HepG2 (cell line): Measurements from ENCODE around the gene ESR2. TPM values are rescaled to one million over a fixed set of nuclear protein-coding genes. Genes with fewer than 3 reads are reported as not detected.
A peak's percentile ranks its signal among the peaks of the same experiment; 100 is the strongest.

Experiments used
- ATAC-seq: fragments of 200-7000 bp; cut with Tn5 transposase; 3 replicates; pipeline ENCODE4 v1.9.1; 2020; ENCODE audit warnings: mild to moderate bottlenecking, moderate library complexity
- BruUV-seq: library from RNA; stranded (reverse); fragments of 400-500 nt; replicated peaks from 2 replicates; lab custom pipeline; 2021; lab: Mats Ljungman, UMichigan
- CTCF ChIA-PET: fragments of 300-600 bp; formaldehyde crosslinking; extraction: SDS; loops from one replicate; lab custom pipeline; 2021; ENCODE audit warnings: low total read pairs, inconsistent platforms, low intra/inter-chr PET ratio; lab: Yijun Ruan, JAX
- POLR2A ChIA-PET: fragments of 350-600 bp; sonication (Branson Sonifier 250); formaldehyde crosslinking; loops from one replicate; lab custom pipeline; 2020; ENCODE audit warnings: antibody characterized with exemption, inconsistent platforms; lab: Yijun Ruan, JAX
- DNase-seq: peaks from one replicate; pipeline ENCODE4 v3.0.0-alpha.2; 2015; ENCODE audit warnings: low spot score
- FAIRE-seq: peaks from 3 replicates; lab custom pipeline; 2011; peaks lifted over from hg19 to GRCh38; lab: Jason Lieb, UNC
- H2AFZ ChIP-seq: one replicate; pipeline ENCODE4 v1.6.1; 2011; ENCODE audit warnings: low read length, inconsistent platforms
- H3K27ac ChIP-seq: fragments of 300-600 bp; 3 replicates; pipeline ENCODE4 v1.8.0; 2011; ENCODE audit warnings: mixed run types, mild to moderate bottlenecking, mixed read lengths, low read length, inconsistent platforms; ENCODE audit not compliant: insufficient read depth; ENCODE audit errors: extremely low read length
- H3K27me3 ChIP-seq, 2 experiments: fragments of 200-600 bp in 1 of 2; 2 replicates in 1 of 2; 3 replicates in 1 of 2; pipeline versions ENCODE4 v1.6.0 to v1.8.0; 2011; ENCODE audit warnings: low read length in 2 of 2, mild to moderate bottlenecking in 2 of 2, moderate library complexity in 2 of 2, inconsistent platforms in 1 of 2; ENCODE audit not compliant: insufficient read depth in 2 of 2, control insufficient read depth in 1 of 2
- H3K36me3 ChIP-seq, 2 experiments: fragments of 200-600 bp in 1 of 2; replicated peaks in 1 of 2; 2 replicates in 1 of 2; 3 replicates in 1 of 2; pipeline versions ENCODE4 v1.5.1 to v1.8.0; 2011; ENCODE audit warnings: low read length in 2 of 2, inconsistent platforms in 1 of 2; ENCODE audit not compliant: insufficient read depth in 2 of 2, control insufficient read depth in 1 of 2
- H3K4me1 ChIP-seq: 2 replicates; pipeline ENCODE4 v1.5.1; 2012; ENCODE audit warnings: low read length, inconsistent platforms; ENCODE audit not compliant: insufficient read depth
- H3K4me2 ChIP-seq: 2 replicates; pipeline ENCODE4 v1.6.0; 2011; ENCODE audit warnings: low read depth, low read length, inconsistent platforms
- H3K4me3 ChIP-seq, 3 experiments: fragments of 200-600 bp in 1 of 3; sonication (generic), shearing (Covaris generic) in 1 of 3; replicated peaks in 1 of 3; 2 replicates each; pipeline ENCODE4 v1.5.1; 2011 to 2016; ENCODE audit warnings: low read length in 3 of 3, inconsistent platforms in 2 of 3, low read depth in 2 of 3, mild to moderate bottlenecking in 2 of 3, control low read depth in 1 of 3, mixed read lengths in 1 of 3; ENCODE audit not compliant: insufficient read depth in 1 of 3
- H3K79me2 ChIP-seq: one replicate; pipeline ENCODE4 v1.6.1; 2011; ENCODE audit warnings: low read length, inconsistent platforms; ENCODE audit not compliant: insufficient read depth
- H3K9ac ChIP-seq: 2 replicates; pipeline ENCODE4 v1.6.0; 2011; ENCODE audit warnings: mild to moderate bottlenecking, low read depth, low read length, inconsistent platforms; ENCODE audit not compliant: insufficient read depth
- H3K9me3 ChIP-seq: 2 replicates; pipeline ENCODE4 v1.5.1; 2012; ENCODE audit warnings: mild to moderate bottlenecking, low read length
- H4K20me1 ChIP-seq: 2 replicates; pipeline ENCODE4 v1.6.0; 2011; ENCODE audit warnings: inconsistent platforms, mild to moderate bottlenecking, low read length, moderate library complexity; ENCODE audit not compliant: insufficient read depth
- CEBPG ChIP-seq: IDR thresholded peaks from 2 replicates; pipeline ENCODE4 v1.6.1; 2016
- ELF3 ChIP-seq: IDR thresholded peaks from 2 replicates; pipeline ENCODE4 v1.6.1; 2016; ENCODE audit warnings: missing genetic modification reagents, missing compliant biosample characterization
- SRF ChIP-seq: IDR thresholded peaks from 2 replicates; pipeline ENCODE4 v1.6.1; 2011; ENCODE audit warnings: mild to moderate bottlenecking, low read depth, low read length, moderate library complexity
- ZBTB38 ChIP-seq: sonication (generic); formaldehyde crosslinking; IDR thresholded peaks from 2 replicates; pipeline ENCODE4 v1.5.1; 2020; ENCODE audit warnings: mild to moderate bottlenecking, missing genetic modification reagents
- ZFP36 ChIP-seq: fragments of 150-350 bp; IDR thresholded peaks from 2 replicates; pipeline ENCODE4 v1.6.1; 2018; ENCODE audit warnings: borderline replicate concordance, low read length, low read depth; ENCODE audit not compliant: partially characterized antibody
- ZNF354B ChIP-seq: sonication (generic); formaldehyde crosslinking; IDR thresholded peaks from 2 replicates; pipeline ENCODE4 v1.8.0; 2022; ENCODE audit warnings: mild to moderate bottlenecking, missing genetic modification reagents
- WGBS: methylation state at CpG from one replicate; pipeline ENCODE4 v1.1.6; 2017; ENCODE audit warnings: low lambda C conversion rate; 5-methylcytosine and 5-hydroxymethylcytosine counted together
- in situ Hi-C: cut with HindIII; loops from 2 replicates; pipeline ENCODE4 v1.10.0; 2017; ENCODE audit warnings: low pct_unique_long_range_greater_than_20kb; ENCODE audit not compliant: extremely low pct_ligation_motif_present
- intact Hi-C: fragments of 100-400 bp; cut with micrococcal nuclease; formaldehyde crosslinking; loops from one replicate; pipeline ENCODE4 v1.10.0; 2022; ENCODE audit not compliant: unreplicated experiment
- polyA plus RNA-seq, 8 experiments: library from polyadenylated mRNA; depleted of rRNA in 3 of 8; stranded (reverse) in 7 of 8; unstranded in 1 of 8; fragments of >200 nt; fragmentation: Illumina TruSeq in 4 of 8; extraction: Trizol in 4 of 8; gene quantifications; 2 replicates each; pipeline versions ENCODE4 v1.2.1 to v1.2.3, GENCODE V29; 2011 to 2016; ENCODE audit warnings: low read depth in 4 of 8, missing spikeins in 1 of 8, mixed read lengths in 1 of 8; ENCODE audit not compliant: insufficient read depth in 1 of 8
- total RNA-seq, 5 experiments: library from RNA; depleted of rRNA; stranded (reverse); fragments of >200 nt; fragmentation: Illumina TruSeq; extraction: Trizol; gene quantifications; 2 replicates each; pipeline ENCODE4 v1.2.3, GENCODE V29; 2016; ENCODE audit warnings: low read depth in 1 of 5
- TF ChIP-seq, protein P1 (sequence below), 2 experiments: sonication (generic) in 1 of 2; formaldehyde crosslinking in 1 of 2; IDR thresholded peaks; 2 replicates each; pipeline versions ENCODE4 v1.5.1 to v1.6.1; 2011 to 2020; ENCODE audit warnings: borderline replicate concordance in 1 of 2, low read depth in 1 of 2, low read length in 1 of 2, mild to moderate bottlenecking in 1 of 2, missing genetic modification reagents in 1 of 2, moderate library complexity in 1 of 2
- TF ChIP-seq, protein P2 (sequence below): sonication (generic); formaldehyde crosslinking; IDR thresholded peaks from 2 replicates; pipeline ENCODE4 v1.5.1; 2020; ENCODE audit warnings: missing genetic modification reagents, mild to moderate bottlenecking, borderline replicate concordance

ESR2 gene
- total and polyA plus RNA-seq, 2 of the 13 experiments (the other 11 are each of a cell fraction or from before 2014, with no cell fraction given), result 0.01 to 0.04 TPM

DNA sequence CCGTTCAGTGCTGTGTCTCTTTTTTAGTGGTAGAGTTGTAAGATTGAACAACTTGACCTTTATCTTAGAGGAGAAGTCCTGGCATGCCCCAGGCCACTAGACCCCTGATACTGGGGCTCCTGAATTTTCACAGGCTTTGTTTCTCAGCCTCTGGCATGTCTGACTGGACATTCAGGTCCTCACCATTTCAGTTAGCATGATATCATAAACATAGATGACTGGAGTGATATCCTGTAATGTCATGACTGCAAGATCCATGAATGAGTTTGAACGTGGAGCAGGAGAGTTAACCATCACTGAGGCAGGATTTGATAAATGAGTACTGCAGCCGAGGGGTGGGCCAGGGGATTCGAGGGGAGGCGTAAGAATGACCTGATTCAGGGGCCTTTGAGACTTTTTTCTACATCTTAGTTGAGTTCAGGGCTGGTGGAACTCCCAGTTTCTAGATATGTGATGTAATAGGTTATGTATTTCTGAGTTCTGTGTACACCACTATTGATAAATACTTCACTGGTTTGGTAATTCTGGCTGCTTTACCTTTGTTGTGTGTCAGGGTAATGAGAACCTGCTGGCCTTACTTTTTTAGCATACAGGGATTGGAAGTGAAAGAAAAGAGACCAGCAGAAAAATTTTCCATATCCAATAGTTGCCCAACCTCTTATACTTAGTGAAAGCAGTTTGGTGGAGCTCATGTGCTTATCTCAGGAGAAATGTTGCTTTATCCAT is 224.4 kb downstream of the ESR2 start (continued):
- TF ChIP-seq, protein P1, sequence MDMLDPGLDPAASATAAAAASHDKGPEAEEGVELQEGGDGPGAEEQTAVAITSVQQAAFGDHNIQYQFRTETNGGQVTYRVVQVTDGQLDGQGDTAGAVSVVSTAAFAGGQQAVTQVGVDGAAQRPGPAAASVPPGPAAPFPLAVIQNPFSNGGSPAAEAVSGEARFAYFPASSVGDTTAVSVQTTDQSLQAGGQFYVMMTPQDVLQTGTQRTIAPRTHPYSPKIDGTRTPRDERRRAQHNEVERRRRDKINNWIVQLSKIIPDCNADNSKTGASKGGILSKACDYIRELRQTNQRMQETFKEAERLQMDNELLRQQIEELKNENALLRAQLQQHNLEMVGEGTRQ (IDR thresholded peaks at IDR 0.05; ENCODE audit: low read depth, low read length), result no peak
- TF ChIP-seq, protein P1 (CRISPR knock-in tag; IDR thresholded peaks at IDR 0.05; ENCODE audit: borderline replicate concordance), result no peak
- TF ChIP-seq ZBTB38, result no peak
- TF ChIP-seq, protein P2, sequence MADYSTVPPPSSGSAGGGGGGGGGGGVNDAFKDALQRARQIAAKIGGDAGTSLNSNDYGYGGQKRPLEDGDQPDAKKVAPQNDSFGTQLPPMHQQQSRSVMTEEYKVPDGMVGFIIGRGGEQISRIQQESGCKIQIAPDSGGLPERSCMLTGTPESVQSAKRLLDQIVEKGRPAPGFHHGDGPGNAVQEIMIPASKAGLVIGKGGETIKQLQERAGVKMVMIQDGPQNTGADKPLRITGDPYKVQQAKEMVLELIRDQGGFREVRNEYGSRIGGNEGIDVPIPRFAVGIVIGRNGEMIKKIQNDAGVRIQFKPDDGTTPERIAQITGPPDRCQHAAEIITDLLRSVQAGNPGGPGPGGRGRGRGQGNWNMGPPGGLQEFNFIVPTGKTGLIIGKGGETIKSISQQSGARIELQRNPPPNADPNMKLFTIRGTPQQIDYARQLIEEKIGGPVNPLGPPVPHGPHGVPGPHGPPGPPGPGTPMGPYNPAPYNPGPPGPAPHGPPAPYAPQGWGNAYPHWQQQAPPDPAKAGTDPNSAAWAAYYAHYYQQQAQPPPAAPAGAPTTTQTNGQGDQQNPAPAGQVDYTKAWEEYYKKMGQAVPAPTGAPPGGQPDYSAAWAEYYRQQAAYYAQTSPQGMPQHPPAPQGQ (CRISPR knock-in tag), result no peak

DNA sequence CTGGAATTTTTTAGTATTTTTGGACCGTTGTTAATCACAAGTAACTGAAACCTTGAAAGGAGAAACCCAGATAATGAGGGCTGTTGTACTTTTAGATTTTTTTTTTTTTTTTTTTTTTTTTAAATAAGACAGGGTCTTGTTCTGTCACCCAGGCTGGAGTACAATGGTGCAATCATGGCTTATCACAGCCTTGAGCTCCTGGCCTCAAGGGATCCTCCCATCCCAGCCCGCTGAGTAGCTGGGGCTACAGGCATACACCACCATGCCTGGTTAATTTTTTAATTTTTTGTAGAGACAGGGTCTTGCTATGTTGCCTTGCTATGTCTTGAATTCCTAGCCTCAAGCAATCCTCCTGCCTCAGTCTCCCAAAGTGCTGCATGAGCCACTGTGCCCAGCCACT is 229.7 kb downstream of the ESR2 start:
- Histone ChIP-seq H3K9me3 (no peaks in the 10 kb centered on the region), H4K20me1 (no peaks in the 10 kb centered on the region), H3K79me2 (no peaks in the 10 kb centered on the region), H3K4me2 (no peak overlapping the region), H3K4me3 (no peak overlapping the region), H3K4me1 (peaks cover 10% of the 10 kb centered on the region), H3K9ac (no peak overlapping the region), H3K36me3 (0 out of 5 replicates have a peak, but pooled peaks cover 0 to 1% of the 10 kb centered on the region in 2 experiments), H3K27me3 (no peaks in the 10 kb centered on the region), H2AFZ (no peak overlapping the region), H3K27ac (no peak overlapping the region)
- peak; percentile 22 for DNase-seq
- no TSS peak for BruUV-seq
- TF ChIP-seq SRF, result no peak
- TF ChIP-seq ELF3 (CRISPR knock-in tag), result no peak
- TF ChIP-seq CEBPG (CRISPR knock-in tag), result no peak
- no peak for TF ChIP-seq ZFP36
- TF ChIP-seq ZNF354B (CRISPR knock-in tag), result no peak
- in situ Hi-C loops, result no loop called here
- intact Hi-C loops, result no loop called here
- 77% methylated on average over 2 of the region's 2 CpGs for WGBS
- no peak for FAIRE-seq
- POLR2A ChIA-PET, result no interaction called here
- peak; percentile 67 for ATAC-seq
- CTCF ChIA-PET, result no interaction called here
